GM19238 (cell line): Measurements from ENCODE around the gene REG4.
"Not testable (repeated sequence)": the region's sequence is repeated elsewhere in the genome, so short reads cannot be mapped to it uniquely, and the experiment has no call there.

ENCODE experiments used
- DNase-seq: peaks from one replicate; pipeline ENCODE4 v3.0.0; 2011; ENCODE audit warnings: low spot score; ENCODE audit not compliant: insufficient read length

The REG4 gene

GRCh38 chr1:119811387-119811786 lies at the start of gene REG4:
REG4 (minus strand) TSS chr1:119811460; CDS start chr1:119808769, 2,691 bp downstream.
- DNase-seq: no peak

- DNase-seq: no peak
Observed at GRCh38 chr1:119859647-119860046, 48.4 kb upstream of the REG4 start.

- DNase-seq: not testable (repeated sequence)
Observed at GRCh38 chr1:119858556-119859214, 47.4 kb upstream of the REG4 start.

GRCh38 chr1:119858126-119858525 lies 46.9 kb upstream of the REG4 start:
- DNase-seq: no peak

- no peak for DNase-seq
Observed at GRCh38 chr1:119853155-119853554, 41.9 kb upstream of the REG4 start.

- DNase-seq: not testable (repeated sequence)
Observed at GRCh38 chr1:119844206-119844605, 32.9 kb upstream of the REG4 start.

GRCh38 chr1:119841306-119841705 lies 30.0 kb upstream of the REG4 start:
- DNase-seq: no peak

- no peak for DNase-seq
Observed at GRCh38 chr1:119840745-119841144, 29.5 kb upstream of the REG4 start.

- DNase-seq: no peak
Observed at GRCh38 chr1:119838236-119838635, 27.0 kb upstream of the REG4 start.

GRCh38 chr1:119834990-119835389 lies 23.7 kb upstream of the REG4 start:
- DNase-seq: no peak

GRCh38 chr1:119831027-119831426 lies 19.8 kb upstream of the REG4 start:
- no peak for DNase-seq

- no peak for DNase-seq
Observed at GRCh38 chr1:119829625-119830024, 18.4 kb upstream of the REG4 start.

GRCh38 chr1:119829006-119829405 lies 17.7 kb upstream of the REG4 start:
- not testable (repeated sequence) for DNase-seq

GRCh38 chr1:119828266-119828665 lies 17.0 kb upstream of the REG4 start:
- DNase-seq: no peak

- DNase-seq: peak; percentile 11
Observed at GRCh38 chr1:119827010-119827409, 15.8 kb upstream of the REG4 start.

- DNase-seq: no peak
Observed at GRCh38 chr1:119822406-119822805, 11.1 kb upstream of the REG4 start.

GRCh38 chr1:119818181-119818580 lies 6.9 kb upstream of the REG4 start:
- no peak for DNase-seq

GRCh38 chr1:119816407-119816806 lies 5.1 kb upstream of the REG4 start:
- DNase-seq: no peak

- DNase-seq: no peak
Observed at GRCh38 chr1:119815928-119816327, 4.7 kb upstream of the REG4 start.

- DNase-seq: no peak
Observed at GRCh38 chr1:119815361-119815760, 4.1 kb upstream of the REG4 start.

GRCh38 chr1:119814288-119814687 lies 3.0 kb upstream of the REG4 start:
- DNase-seq: no peak

- no peak for DNase-seq
Observed at GRCh38 chr1:119811985-119812557, 811 bp upstream of the REG4 start.

GRCh38 chr1:119808972-119809550 lies 2.2 kb downstream of the REG4 start:
- peak; percentile 46 for DNase-seq
